DOHH2 (cell line): ENCODE data around the gene OVCA2.

Source experiments
- CTCF ChIP-seq: fragments of 200-600 bp; sonication (generic); IDR thresholded peaks from one replicate; pipeline ENCODE4 v1.5.1; 2014; ENCODE audit warnings: antibody characterized with exemption, mild to moderate bottlenecking, low read depth, low read length; ENCODE audit not compliant: poor library complexity, severe bottlenecking
- EZH2phosphoT487 ChIP-seq: fragments of 200-600 bp; sonication (generic); IDR thresholded peaks from 2 replicates; pipeline ENCODE4 v1.6.1; 2017; ENCODE audit warnings: borderline replicate concordance, mild to moderate bottlenecking, antibody characterized with exemption, low read length, moderate library complexity, mixed read lengths

DNA sequence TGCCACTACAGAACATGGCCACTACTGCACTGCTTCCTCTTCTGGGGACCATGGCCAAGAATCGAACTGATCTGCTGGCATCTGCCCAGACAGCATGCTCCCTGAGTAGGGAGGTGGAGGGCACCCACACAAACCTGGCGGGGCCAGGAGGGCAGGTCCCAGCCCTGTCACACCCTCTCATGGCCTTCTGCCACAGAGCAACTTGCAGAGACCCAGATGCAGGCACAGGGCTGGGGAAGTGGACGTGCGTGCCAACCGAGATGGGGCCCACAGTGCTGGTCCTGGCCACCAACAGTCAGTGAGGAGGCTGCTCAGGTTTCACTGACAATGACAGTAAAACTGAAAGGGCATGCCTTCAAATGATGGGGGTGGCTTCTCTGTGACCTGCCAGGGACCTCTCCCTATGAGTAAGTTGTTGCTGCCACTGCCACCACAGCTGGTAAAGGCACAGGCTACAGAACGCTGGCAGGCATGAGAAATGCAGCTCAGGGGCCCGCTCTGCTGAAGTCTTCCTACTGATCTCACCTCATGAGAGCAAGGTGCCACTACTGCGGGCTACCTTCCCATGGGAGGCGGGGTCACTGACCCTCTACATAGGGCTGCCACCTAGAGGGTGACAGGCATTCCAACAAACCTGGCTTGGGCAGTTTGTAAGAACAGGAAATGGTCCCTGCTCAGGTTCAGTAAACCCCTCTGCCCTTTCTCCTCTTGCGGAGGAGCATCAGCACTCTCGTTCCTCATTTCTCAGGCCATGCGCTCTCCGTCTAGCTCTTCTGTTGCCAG lies 28.6 kb downstream of the OVCA2 start:
- TF ChIP-seq CTCF (no peak), EZH2phosphoT487 (no peak)
